H1 (cell line): ENCODE data around the gene RNASET2. TPM values are rescaled to one million over a fixed set of nuclear protein-coding genes. Genes with fewer than 3 reads are reported as not detected.

Experiments used
- CEBPB ChIP-seq: IDR thresholded peaks from 2 replicates; pipeline ENCODE4 v1.6.1; 2012; ENCODE audit warnings: low read depth, low read length
- E2F6 ChIP-seq: IDR thresholded peaks from 2 replicates; pipeline ENCODE4 v1.6.1; 2012; ENCODE audit warnings: inconsistent platforms
- EP300 ChIP-seq, 2 experiments: IDR thresholded peaks; 1 replicate in 1 of 2; 2 replicates in 1 of 2; pipeline ENCODE4 v1.6.1; 2011 to 2012; ENCODE audit warnings: low read depth in 2 of 2, low read length in 2 of 2, mild to moderate bottlenecking in 2 of 2, borderline replicate concordance in 1 of 2, inconsistent platforms in 1 of 2, moderate library complexity in 1 of 2
- SIX5 ChIP-seq: IDR thresholded peaks from 2 replicates; pipeline ENCODE4 v1.6.1; 2011; ENCODE audit warnings: mild to moderate bottlenecking, low read depth, low read length
- SRF ChIP-seq: IDR thresholded peaks from 2 replicates; pipeline ENCODE4 v1.6.1; 2011; ENCODE audit warnings: mild to moderate bottlenecking, low read depth, low read length, moderate library complexity
- TCF12 ChIP-seq: IDR thresholded peaks from 2 replicates; pipeline ENCODE4 v1.6.1; 2011; ENCODE audit warnings: low read depth, mild to moderate bottlenecking, low read length
- USF2 ChIP-seq: IDR thresholded peaks from 2 replicates; pipeline ENCODE4 v1.6.1; 2011; ENCODE audit warnings: low read length, improper control_type of control experiment
- polyA plus RNA-seq, 7 experiments: library from polyadenylated mRNA; depleted of rRNA in 3 of 7; stranded (reverse) in 5 of 7; unstranded in 2 of 7; fragments of >200 nt in 5 of 7; fragments of 200-250 nt in 2 of 7; gene quantifications; 1 replicate in 5 of 7; 2 replicates in 1 of 7; 4 replicates in 1 of 7; pipeline versions ENCODE4 v1.2.1 to v1.2.3, GENCODE V29; 2011 to 2013; ENCODE audit warnings: missing spikeins in 2 of 7, mixed read lengths in 2 of 7
- total RNA-seq: library from RNA; stranded (reverse); fragmentation: NEBNext Ultra II Directional; extraction: Animal tissue kit (Norgen Biotek cat#: 25700); gene quantifications from 2 replicates; pipeline ENCODE4 v1.2.1, GENCODE V29; 2021
- TF ChIP-seq, protein P1 (sequence below), 3 experiments: IDR thresholded peaks; 1 replicate in 2 of 3; 2 replicates in 1 of 3; pipeline versions ENCODE4 v1.5.1 to v1.6.1; 2011; ENCODE audit warnings: low read length in 3 of 3, mild to moderate bottlenecking in 3 of 3, inconsistent platforms in 2 of 3, low read depth in 1 of 3, moderate library complexity in 1 of 3; ENCODE audit not compliant: insufficient read depth in 1 of 3; ENCODE audit errors: control extremely low read depth in 1 of 3

RNASET2 gene
- total and polyA plus RNA-seq, 2 of the 8 experiments (the other 6 are each of a cell fraction or from before 2014, with no cell fraction given): 15.7 to 22.9 TPM

- TF ChIP-seq, protein P1, sequence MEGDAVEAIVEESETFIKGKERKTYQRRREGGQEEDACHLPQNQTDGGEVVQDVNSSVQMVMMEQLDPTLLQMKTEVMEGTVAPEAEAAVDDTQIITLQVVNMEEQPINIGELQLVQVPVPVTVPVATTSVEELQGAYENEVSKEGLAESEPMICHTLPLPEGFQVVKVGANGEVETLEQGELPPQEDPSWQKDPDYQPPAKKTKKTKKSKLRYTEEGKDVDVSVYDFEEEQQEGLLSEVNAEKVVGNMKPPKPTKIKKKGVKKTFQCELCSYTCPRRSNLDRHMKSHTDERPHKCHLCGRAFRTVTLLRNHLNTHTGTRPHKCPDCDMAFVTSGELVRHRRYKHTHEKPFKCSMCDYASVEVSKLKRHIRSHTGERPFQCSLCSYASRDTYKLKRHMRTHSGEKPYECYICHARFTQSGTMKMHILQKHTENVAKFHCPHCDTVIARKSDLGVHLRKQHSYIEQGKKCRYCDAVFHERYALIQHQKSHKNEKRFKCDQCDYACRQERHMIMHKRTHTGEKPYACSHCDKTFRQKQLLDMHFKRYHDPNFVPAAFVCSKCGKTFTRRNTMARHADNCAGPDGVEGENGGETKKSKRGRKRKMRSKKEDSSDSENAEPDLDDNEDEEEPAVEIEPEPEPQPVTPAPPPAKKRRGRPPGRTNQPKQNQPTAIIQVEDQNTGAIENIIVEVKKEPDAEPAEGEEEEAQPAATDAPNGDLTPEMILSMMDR (IDR thresholded peaks at IDR 0.05; ENCODE audit: control extremely low read depth in 1 of 3, insufficient read depth in 1 of 3, low read depth in 1 of 3, low read length in 3 of 3): no peak
- TF ChIP-seq E2F6 (no peak), EP300 (IDR thresholded peaks at IDR 0.05; ENCODE audit: borderline replicate concordance in 1 of 2, low read depth in 2 of 2, low read length in 2 of 2) (no peak), CEBPB (no peak), SRF (no peak), USF2 (no peak), TCF12 (no peak), SIX5 (no peak)
These were observed 24.9 kb downstream of the RNASET2 start (continued) for GRCh38 chr6:166931426-166931970.
